ENCODE data around the gene ZMYM5. TPM values are rescaled to one million over a fixed set of nuclear protein-coding genes. Genes with fewer than 3 reads are reported as not detected.

The ZMYM5 gene
- 9.6 and 10.4 TPM in 2 replicates for total RNA-seq

GRCh38 chr13:19863323-19864023, at the start of gene ZMYM5:
Gene ZMYM5 (minus strand): TSS chr13:19863649. CDS start chr13:19852180, 11,469 bp downstream.

GRCh38 chr13:19782727-19783682, 80.4 kb downstream of the ZMYM5 start, which contains the start of gene PSPC1:
Gene PSPC1 (minus strand): TSS chr13:19782945. CDS start chr13:19782757, 188 bp downstream.

Other genes with a start within 250 kb of the ZMYM5 start
- gene MPHOSPH8, start 230.0 kb downstream of the ZMYM5 start, total RNA-seq = 19.6 and 23.2 TPM in 2 replicates
- gene PSPC1, start 80.7 kb downstream of the ZMYM5 start, total RNA-seq = 37.0 and 41.7 TPM in 2 replicates
- gene ZMYM2, start 95.1 kb upstream of the ZMYM5 start, total RNA-seq = 51.3 and 51.8 TPM in 2 replicates

All from smooth muscle cell of the pulmonary artery (primary cell).